CD4-positive, alpha-beta T cell treated with Interferon alpha-2 for 1 hour (primary cell): ENCODE measurements around the gene PIWIL4.
"Not testable (repeated sequence)": the region's sequence is repeated elsewhere in the genome, so short reads cannot be mapped to it uniquely, and the experiment has no call there.

ENCODE experiments used
- DNase-seq, 2 donors: peaks; one replicate each; pipeline ENCODE4 v3.0.0-alpha.2; 2020 to 2022

Gene PIWIL4

GRCh38 chr11:94586546-94586945 lies 19.4 kb downstream of the PIWIL4 start:
- no peak for DNase-seq

GRCh38 chr11:94586978-94587377 lies 19.8 kb downstream of the PIWIL4 start:
- DNase-seq, result no peak

- no peak for DNase-seq
These were observed 21.3 kb downstream of the PIWIL4 start for GRCh38 chr11:94588366-94588942.

GRCh38 chr11:94590352-94591041 lies 23.3 kb downstream of the PIWIL4 start:
- DNase-seq, result no peak

- DNase-seq, result no peak
These were observed 25.9 kb downstream of the PIWIL4 start for GRCh38 chr11:94593030-94593429.

GRCh38 chr11:94595076-94595475 lies 27.9 kb downstream of the PIWIL4 start:
- DNase-seq, result no peak

GRCh38 chr11:94597896-94598295 lies 30.7 kb downstream of the PIWIL4 start:
- DNase-seq, result peak in 1 of 2 donors; percentile 5

- DNase-seq, result no peak
These were observed 32.3 kb downstream of the PIWIL4 start for GRCh38 chr11:94599510-94599909.

GRCh38 chr11:94602430-94603372 lies 35.5 kb downstream of the PIWIL4 start:
- DNase-seq, result peak; percentile 47 to 50

- no peak for DNase-seq
These were observed 36.4 kb downstream of the PIWIL4 start for GRCh38 chr11:94603587-94603986.

GRCh38 chr11:94604482-94604881 lies 37.3 kb downstream of the PIWIL4 start:
- DNase-seq, result no peak

- no peak for DNase-seq
These were observed 46.0 kb downstream of the PIWIL4 start for GRCh38 chr11:94613120-94613519.

- DNase-seq, result peak; percentile 45 to 52
These were observed 56.1 kb downstream of the PIWIL4 start for GRCh38 chr11:94623120-94623735.

- DNase-seq, result not testable (repeated sequence)
These were observed 58.3 kb downstream of the PIWIL4 start for GRCh38 chr11:94625422-94625821.

- not testable (repeated sequence) for DNase-seq
These were observed 59.9 kb downstream of the PIWIL4 start for GRCh38 chr11:94627003-94627560.

GRCh38 chr11:94629741-94630140 lies 62.6 kb downstream of the PIWIL4 start:
- DNase-seq, result no peak

GRCh38 chr11:94630221-94630620 lies 63.1 kb downstream of the PIWIL4 start:
- DNase-seq, result no peak

GRCh38 chr11:94632356-94632755 lies 65.2 kb downstream of the PIWIL4 start:
- no peak for DNase-seq

GRCh38 chr11:94635072-94635471 lies 67.9 kb downstream of the PIWIL4 start:
- DNase-seq, result no peak

GRCh38 chr11:94636388-94636949 lies 69.3 kb downstream of the PIWIL4 start:
- no peak for DNase-seq

- DNase-seq, result no peak
These were observed 71.2 kb downstream of the PIWIL4 start for GRCh38 chr11:94638301-94638901.

GRCh38 chr11:94638902-94639373 lies 71.8 kb downstream of the PIWIL4 start:
- peak in 1 of 2 donors; percentile 1 for DNase-seq
